Lower lobe of right lung (tissue), 2 donors: Measurements from ENCODE around the gene MAPK9. TPM values are rescaled to one million over a fixed set of nuclear protein-coding genes. Genes with fewer than 3 reads are reported as not detected.

Source experiments
- ATAC-seq, 2 donors: fragments of 200-7000 bp; cut with Tn5 transposase; one replicate each; pipeline ENCODE4 v1.9.1; 2020 to 2022; ENCODE audit warnings: mild to moderate bottlenecking in 2 of 2, moderate library complexity in 2 of 2
- DNase-seq: peaks from one replicate; pipeline ENCODE4 v3.0.0-alpha.2; 2020
- H3K27ac ChIP-seq: fragments of 200-600 bp; one replicate; pipeline ENCODE4 v1.8.0; 2022
- H3K27me3 ChIP-seq: fragments of 200-600 bp; one replicate; pipeline ENCODE4 v1.8.0; 2022; ENCODE audit warnings: low read depth
- H3K36me3 ChIP-seq: fragments of 200-600 bp; one replicate; pipeline ENCODE4 v1.8.0; 2022; ENCODE audit warnings: mild to moderate bottlenecking
- H3K4me1 ChIP-seq: fragments of 200-600 bp; one replicate; pipeline ENCODE4 v1.8.0; 2022
- H3K4me3 ChIP-seq: fragments of 200-600 bp; one replicate; pipeline ENCODE4 v1.8.0; 2022; ENCODE audit warnings: mild to moderate bottlenecking
- H3K9me3 ChIP-seq: fragments of 200-600 bp; one replicate; pipeline ENCODE4 v1.8.0; 2022
- CTCF ChIP-seq: fragments of 200-600 bp; IDR thresholded peaks from one replicate; pipeline ENCODE4 v1.8.0; 2022; ENCODE audit warnings: antibody characterized with exemption, mild to moderate bottlenecking
- intact Hi-C: fragments of 100-400 bp; cut with DNase I; formaldehyde crosslinking; loops from one replicate; pipeline ENCODE4 v1.11.0; 2022
- total RNA-seq: library from RNA; stranded (reverse); fragmentation: NEBNext Ultra II Directional; extraction: Animal tissue kit (Norgen Biotek cat#: 25700); gene quantifications from one replicate; pipeline ENCODE4 v1.2.1, GENCODE V29; 2021
- donor health status: DM: no; HTN: yes; CAD: no; lungs with severe emphysema.

The MAPK9 gene
- total RNA-seq, 1 donor from 2014 or later: 43.1 TPM

GRCh38 chr5:180329606-180330269, 37.9 kb upstream of the MAPK9 start:
- Histone ChIP-seq H3K4me3 (no peak overlapping the region), H3K36me3 (peaks cover 16% of the 10 kb centered on the region), H3K27me3 (no peaks in the 10 kb centered on the region), H3K4me1 (peaks cover 6% of the 10 kb centered on the region), H3K9me3 (no peaks in the 10 kb centered on the region), H3K27ac (peak overlapping the region; percentile 34)
- DNase-seq: peak; percentile 35
- ATAC-seq: no peak
- no peak for TF ChIP-seq CTCF
- intact Hi-C loops: no loop called here

GRCh38 chr5:180329138-180329435, 37.2 kb upstream of the MAPK9 start:
- H3K4me3 ChIP-seq: no peak overlapping the region
- intact Hi-C loops: no loop called here
- H3K27ac ChIP-seq: no peak overlapping the region
- peaks cover 6% of the 10 kb centered on the region for H3K4me1 ChIP-seq
- H3K9me3 ChIP-seq: no peaks in the 10 kb centered on the region
- TF ChIP-seq CTCF: no peak
- ATAC-seq (no peak), DNase-seq (peak; percentile 34)
- H3K36me3 ChIP-seq: peaks cover 12% of the 10 kb centered on the region
- no peaks in the 10 kb centered on the region for H3K27me3 ChIP-seq

- Histone ChIP-seq H3K27me3 (no peaks in the 10 kb centered on the region), H3K9me3 (no peaks in the 10 kb centered on the region), H3K4me1 (peaks cover 6% of the 10 kb centered on the region), H3K4me3 (no peak overlapping the region), H3K36me3 (peaks cover 12% of the 10 kb centered on the region), H3K27ac (no peak overlapping the region)
- intact Hi-C loops: no loop called here
- TF ChIP-seq CTCF: peak; percentile 79
- DNase-seq (peak; percentile 91), ATAC-seq (peak; percentile 72 to 80)
Observed at GRCh38 chr5:180328296-180329137, 36.6 kb upstream of the MAPK9 start.

GRCh38 chr5:180326989-180327565, 35.2 kb upstream of the MAPK9 start:
- intact Hi-C loops: no loop called here
- TF ChIP-seq CTCF: no peak
- Histone ChIP-seq H3K4me3 (no peak overlapping the region), H3K4me1 (peaks cover 6% of the 10 kb centered on the region), H3K36me3 (peaks cover 17% of the 10 kb centered on the region), H3K27me3 (no peaks in the 10 kb centered on the region), H3K27ac (no peak overlapping the region), H3K9me3 (no peaks in the 10 kb centered on the region)
- DNase-seq (no peak), ATAC-seq (no peak)

- no peak for DNase-seq
- Histone ChIP-seq H3K27me3 (no peaks in the 10 kb centered on the region), H3K4me3 (no peak overlapping the region), H3K36me3 (peaks cover 18% of the 10 kb centered on the region), H3K9me3 (no peaks in the 10 kb centered on the region), H3K27ac (no peak overlapping the region), H3K4me1 (no peaks in the 10 kb centered on the region)
- intact Hi-C loops: no loop called here
- no peak for ATAC-seq
- no peak for TF ChIP-seq CTCF
Observed at GRCh38 chr5:180324601-180324950, 32.7 kb upstream of the MAPK9 start.
